ENCODE measurements around the gene SAMD4B. TPM values are rescaled to one million over a fixed set of nuclear protein-coding genes. Genes with fewer than 3 reads are reported as not detected.

SAMD4B gene
- total RNA-seq, 1 experiment from 2014 or later = 135 TPM

GRCh38 chr19:39434123-39435076, 92.2 kb downstream of the SAMD4B start:
- H2BK15ac ChIP-seq (ENCODE audit: low read depth, low read length) = no peak overlapping the region
- no peaks in the 10 kb centered on the region for H3K9me3 ChIP-seq (ENCODE audit: control insufficient read depth, low read depth, low read length)
- no peak overlapping the region for H2BK120ac ChIP-seq (ENCODE audit: low read depth, low read length, poor library complexity, severe bottlenecking)
- no peak for DNase-seq
- H3K36me3 Mint-ChIP-seq (ENCODE audit: insufficient read depth in 1 of 3, low read depth in 3 of 3) = peaks cover 32 to 40% (median 37%) of the 10 kb centered on the region in 3 experiments
- H3K27me3 Mint-ChIP-seq (ENCODE audit: low read depth) = peaks cover 5% of the 10 kb centered on the region
- no peak overlapping the region for H3K18ac ChIP-seq (ENCODE audit: insufficient read length, low read depth, low read length)
- no peaks in the 10 kb centered on the region for H3K27me3 ChIP-seq (ENCODE audit: insufficient read depth, low read length)
- no peaks in the 10 kb centered on the region for H4K20me1 ChIP-seq (ENCODE audit: control insufficient read depth, insufficient read depth, insufficient read length)
- H3K4me1 ChIP-seq (ENCODE audit: insufficient read depth, low read length) = no peaks in the 10 kb centered on the region
- H4K8ac ChIP-seq (replicated peaks; ENCODE audit: insufficient read length, low read depth, low read length) = no peak overlapping the region
- peaks cover 0 to 7% of the 10 kb centered on the region in 2 experiments; a peak in 2 of 5 replicates for H3K9me3 Mint-ChIP-seq
- no peak overlapping the region for H4K5ac ChIP-seq (ENCODE audit: insufficient read length, low read depth, low read length)
- H3K27ac Mint-ChIP-seq = peak overlapping the region; percentile 75 to 92 (median 87); a peak in 6 of 7 replicates
- no peak overlapping the region for H3T11ph ChIP-seq (ENCODE audit: low read length)
- H2BK20ac ChIP-seq (ENCODE audit: low read depth, low read length, poor library complexity, severe bottlenecking) = no peak overlapping the region
- H3K79me2 ChIP-seq (ENCODE audit: insufficient read depth, low read length) = peaks cover 6% of the 10 kb centered on the region; the same call in 1 of the 2 replicates
- H2AK5ac ChIP-seq (ENCODE audit: insufficient read length, low read length) = no peak overlapping the region
- H3K4me2 ChIP-seq (ENCODE audit: insufficient read depth, insufficient read length, low read length) = peak overlapping the region; percentile 75
- H3K23me2 ChIP-seq (ENCODE audit: insufficient read length, low read depth, low read length, poor library complexity, severe bottlenecking) = peaks cover 10% of the 10 kb centered on the region
- peak overlapping the region; percentile 43 for H3K9ac ChIP-seq (ENCODE audit: extremely low read depth, insufficient read length, low read length)
- H3K4ac ChIP-seq (ENCODE audit: low read depth, low read length) = no peak overlapping the region
- TF ChIP-seq, protein P1, sequence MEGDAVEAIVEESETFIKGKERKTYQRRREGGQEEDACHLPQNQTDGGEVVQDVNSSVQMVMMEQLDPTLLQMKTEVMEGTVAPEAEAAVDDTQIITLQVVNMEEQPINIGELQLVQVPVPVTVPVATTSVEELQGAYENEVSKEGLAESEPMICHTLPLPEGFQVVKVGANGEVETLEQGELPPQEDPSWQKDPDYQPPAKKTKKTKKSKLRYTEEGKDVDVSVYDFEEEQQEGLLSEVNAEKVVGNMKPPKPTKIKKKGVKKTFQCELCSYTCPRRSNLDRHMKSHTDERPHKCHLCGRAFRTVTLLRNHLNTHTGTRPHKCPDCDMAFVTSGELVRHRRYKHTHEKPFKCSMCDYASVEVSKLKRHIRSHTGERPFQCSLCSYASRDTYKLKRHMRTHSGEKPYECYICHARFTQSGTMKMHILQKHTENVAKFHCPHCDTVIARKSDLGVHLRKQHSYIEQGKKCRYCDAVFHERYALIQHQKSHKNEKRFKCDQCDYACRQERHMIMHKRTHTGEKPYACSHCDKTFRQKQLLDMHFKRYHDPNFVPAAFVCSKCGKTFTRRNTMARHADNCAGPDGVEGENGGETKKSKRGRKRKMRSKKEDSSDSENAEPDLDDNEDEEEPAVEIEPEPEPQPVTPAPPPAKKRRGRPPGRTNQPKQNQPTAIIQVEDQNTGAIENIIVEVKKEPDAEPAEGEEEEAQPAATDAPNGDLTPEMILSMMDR (conservative IDR thresholded peaks at IDR 0.05) = no peak
- WGBS (ENCODE audit: extremely low coverage, insufficient read length, low lambda C conversion rate) = no CpG with 5 or more reads among the region's 10 CpGs
- no peak overlapping the region for H4K91ac ChIP-seq (ENCODE audit: insufficient read length, low read depth, low read length)
- H2AFZ ChIP-seq (ENCODE audit: low read length) = no peak overlapping the region
- peak overlapping the region; percentile 98 to 100 for H3K4me3 Mint-ChIP-seq
- peak overlapping the region; percentile 51 for H3K27ac ChIP-seq (ENCODE audit: insufficient read length, low read depth, low read length)
- peaks cover 35 to 43% of the 10 kb centered on the region in 2 experiments for H3K4me1 Mint-ChIP-seq
- H3K56ac ChIP-seq (ENCODE audit: insufficient read length, low read depth, low read length) = no peak overlapping the region
- no peak overlapping the region for H3K14ac ChIP-seq (ENCODE audit: insufficient read depth, low read length)
- no peak overlapping the region for H2BK5ac ChIP-seq (ENCODE audit: insufficient read length, low read length)
- H2BK12ac ChIP-seq (ENCODE audit: insufficient read length, low read depth, low read length) = no peak overlapping the region
- H3K23ac ChIP-seq (ENCODE audit: insufficient read length, low read depth, low read length) = no peak overlapping the region
- H3K79me1 ChIP-seq (ENCODE audit: insufficient read depth, low read depth, low read length, poor library complexity, severe bottlenecking) = peaks cover 9% of the 10 kb centered on the region

Small RNAs within 50 kb of the gene (microRNA-seq; reads per million reads assigned to microRNA genes)
- gene MIR4530 (ENCODE audit: borderline microRNAs expressed) = not detected

Other genes starting within 250 kb of the SAMD4B start
- 62.6 and 63.1 TPM in 2 replicates for gene PAK4, start 216.6 kb upstream of the SAMD4B start, total RNA-seq (2021)
- 1.9 and 2.7 TPM in 2 replicates for gene NCCRP1, start 145.5 kb upstream of the SAMD4B start, total RNA-seq (2021)
- gene SYCN, start 138.2 kb upstream of the SAMD4B start, total RNA-seq (2021) = not detected in 2 replicates
- not detected in 2 replicates for gene IFNL3, start 97.4 kb upstream of the SAMD4B start, total RNA-seq (2021)
- gene IFNL4, start 93.6 kb upstream of the SAMD4B start, total RNA-seq (2021) = not detected in 2 replicates
- gene IFNL2, start 74.0 kb upstream of the SAMD4B start, total RNA-seq (2021) = not detected in 2 replicates
- gene IFNL1, start 46.0 kb upstream of the SAMD4B start, total RNA-seq (2021) = not detected in 2 replicates
- gene LRFN1, start 21.6 kb upstream of the SAMD4B start, total RNA-seq (2021) = 4.2 and 4.5 TPM in 2 replicates
- 0.48 TPM in 1 of 2 replicates, not detected in the other for gene GMFG, start 6.4 kb upstream of the SAMD4B start, total RNA-seq (2021)
- 34.9 and 38.0 TPM in 2 replicates for gene PAF1, start 48.7 kb downstream of the SAMD4B start, total RNA-seq (2021)
- gene MED29, start 49.0 kb downstream of the SAMD4B start, total RNA-seq (2021) = 48.3 and 49.2 TPM in 2 replicates
- 14.6 and 15.4 TPM in 2 replicates for gene ZFP36, start 64.4 kb downstream of the SAMD4B start, total RNA-seq (2021)
- gene PLEKHG2, start 70.2 kb downstream of the SAMD4B start, total RNA-seq (2021) = 167 and 170 TPM in 2 replicates
- 2,711 and 2,810 TPM in 2 replicates for gene RPS16, start 93.5 kb downstream of the SAMD4B start, total RNA-seq (2021)
- gene SUPT5H, start 103.2 kb downstream of the SAMD4B start, total RNA-seq (2021) = 141 and 145 TPM in 2 replicates
- 121 and 128 TPM in 2 replicates for gene TIMM50, start 138.4 kb downstream of the SAMD4B start, total RNA-seq (2021)
- gene DLL3, start 156.5 kb downstream of the SAMD4B start, total RNA-seq (2021) = 2.4 and 2.5 TPM in 2 replicates
- 6.7 and 6.9 TPM in 2 replicates for gene SELENOV, start 172.7 kb downstream of the SAMD4B start, total RNA-seq (2021)
- 2.1 and 2.2 TPM in 2 replicates for gene EID2B, start 190.4 kb downstream of the SAMD4B start, total RNA-seq (2021)
- 18.8 and 18.9 TPM in 2 replicates for gene EID2, start 197.7 kb downstream of the SAMD4B start, total RNA-seq (2021)